GM23248 (cell line): ENCODE data around the gene TSSK2. TPM values are rescaled to one million over a fixed set of nuclear protein-coding genes. Genes with fewer than 3 reads are reported as not detected.

ENCODE experiments used
- DNase-seq: peaks from one replicate; pipeline ENCODE4 v3.0.0-alpha.2; 2015
- H2AFZ ChIP-seq: fragments of 200-600 bp; sonication (generic); 2 replicates; pipeline ENCODE4 v1.6.1; 2016; ENCODE audit warnings: antibody characterized with exemption
- H3F3A ChIP-seq: fragments of 200-600 bp; sonication (generic); 2 replicates; pipeline ENCODE4 v1.6.1; 2016; ENCODE audit warnings: mild to moderate bottlenecking, antibody characterized with exemption, mixed run types; ENCODE audit not compliant: insufficient read depth
- H3K27ac ChIP-seq: fragments of 200-600 bp; sonication (generic); 2 replicates; pipeline ENCODE4 v1.5.1; 2016; ENCODE audit warnings: mild to moderate bottlenecking
- H3K27me3 ChIP-seq: fragments of 200-600 bp; sonication (generic); replicated peaks from 2 replicates; pipeline ENCODE4 v1.6.1; 2016; ENCODE audit warnings: mild to moderate bottlenecking; ENCODE audit not compliant: insufficient read depth
- H3K36me3 ChIP-seq: fragments of 200-600 bp; sonication (generic); 2 replicates; pipeline ENCODE4 v1.6.1; 2016; ENCODE audit warnings: low read depth, mild to moderate bottlenecking
- H3K4me1 ChIP-seq: fragments of 200-600 bp; sonication (generic); 2 replicates; pipeline ENCODE4 v1.6.1; 2016; ENCODE audit warnings: mild to moderate bottlenecking; ENCODE audit not compliant: insufficient read depth
- H3K4me2 ChIP-seq: fragments of 200-600 bp; sonication (generic); one replicate; pipeline ENCODE4 v1.6.1; 2016; ENCODE audit warnings: mild to moderate bottlenecking; ENCODE audit not compliant: unreplicated experiment
- H3K4me3 ChIP-seq: fragments of 200-600 bp; sonication (generic); 2 replicates; pipeline ENCODE4 v1.5.1; 2016; ENCODE audit warnings: mild to moderate bottlenecking
- H3K79me2 ChIP-seq: fragments of 200-600 bp; sonication (generic); 2 replicates; pipeline ENCODE4 v1.6.1; 2016; ENCODE audit warnings: mild to moderate bottlenecking; ENCODE audit not compliant: insufficient read depth
- H3K9ac ChIP-seq: fragments of 200-600 bp; sonication (generic); 2 replicates; pipeline ENCODE4 v1.6.1; 2016; ENCODE audit warnings: mild to moderate bottlenecking
- H3K9me2 ChIP-seq: fragments of 200-600 bp; sonication (generic); 2 replicates; pipeline ENCODE4 v1.6.1; 2016; ENCODE audit warnings: mixed run types, mild to moderate bottlenecking, moderate library complexity; ENCODE audit not compliant: insufficient read depth
- H3K9me3 ChIP-seq: fragments of 200-600 bp; sonication (generic); one replicate; pipeline ENCODE4 v1.6.1; 2017; ENCODE audit warnings: low read depth
- H4K20me1 ChIP-seq: fragments of 200-600 bp; sonication (generic); 2 replicates; pipeline ENCODE4 v1.6.0; 2016; ENCODE audit not compliant: insufficient read depth
- EZH2 ChIP-seq: fragments of 200-600 bp; sonication (generic); IDR thresholded peaks from 2 replicates; pipeline ENCODE4 v1.6.1; 2018; ENCODE audit warnings: antibody characterized with exemption, mild to moderate bottlenecking; ENCODE audit not compliant: insufficient read depth, poor library complexity, severe bottlenecking
- EZH2phosphoT487 ChIP-seq: fragments of 200-600 bp; sonication (generic); IDR thresholded peaks from 2 replicates; pipeline ENCODE4 v1.6.1; 2018; ENCODE audit warnings: antibody characterized with exemption, moderate library complexity, mild to moderate bottlenecking, low read depth; ENCODE audit not compliant: insufficient read depth
- WGBS, 2 experiments: methylation state at CpG; one replicate each; pipeline ENCODE4 v1.1.6; 2015 to 2017; ENCODE audit warnings: low lambda C conversion rate in 2 of 2, low coverage in 1 of 2; ENCODE audit errors: missing lambda C conversion rate in 2 of 2; 5-methylcytosine and 5-hydroxymethylcytosine counted together
- in situ Hi-C: fragments of 300-500 bp; cut with MboI; formaldehyde crosslinking; loops from 2 replicates; pipeline ENCODE4 v1.15.0; 2020
- polyA plus RNA-seq: library from polyadenylated mRNA; unstranded; fragments of >200 nt; fragmentation: Nextera tagmentation; extraction: Ambion mirVana; gene quantifications from 2 replicates; pipeline ENCODE4 v1.2.1, GENCODE V29; 2016
- total RNA-seq: library from RNA; depleted of rRNA; stranded (reverse); fragments of >200 nt; shearing (Covaris generic); gene quantifications from 2 replicates; pipeline ENCODE4 v1.2.3, GENCODE V29; 2014

The TSSK2 gene
- total and polyA plus RNA-seq, 2 experiments from 2014 or later: not detected

DNA sequence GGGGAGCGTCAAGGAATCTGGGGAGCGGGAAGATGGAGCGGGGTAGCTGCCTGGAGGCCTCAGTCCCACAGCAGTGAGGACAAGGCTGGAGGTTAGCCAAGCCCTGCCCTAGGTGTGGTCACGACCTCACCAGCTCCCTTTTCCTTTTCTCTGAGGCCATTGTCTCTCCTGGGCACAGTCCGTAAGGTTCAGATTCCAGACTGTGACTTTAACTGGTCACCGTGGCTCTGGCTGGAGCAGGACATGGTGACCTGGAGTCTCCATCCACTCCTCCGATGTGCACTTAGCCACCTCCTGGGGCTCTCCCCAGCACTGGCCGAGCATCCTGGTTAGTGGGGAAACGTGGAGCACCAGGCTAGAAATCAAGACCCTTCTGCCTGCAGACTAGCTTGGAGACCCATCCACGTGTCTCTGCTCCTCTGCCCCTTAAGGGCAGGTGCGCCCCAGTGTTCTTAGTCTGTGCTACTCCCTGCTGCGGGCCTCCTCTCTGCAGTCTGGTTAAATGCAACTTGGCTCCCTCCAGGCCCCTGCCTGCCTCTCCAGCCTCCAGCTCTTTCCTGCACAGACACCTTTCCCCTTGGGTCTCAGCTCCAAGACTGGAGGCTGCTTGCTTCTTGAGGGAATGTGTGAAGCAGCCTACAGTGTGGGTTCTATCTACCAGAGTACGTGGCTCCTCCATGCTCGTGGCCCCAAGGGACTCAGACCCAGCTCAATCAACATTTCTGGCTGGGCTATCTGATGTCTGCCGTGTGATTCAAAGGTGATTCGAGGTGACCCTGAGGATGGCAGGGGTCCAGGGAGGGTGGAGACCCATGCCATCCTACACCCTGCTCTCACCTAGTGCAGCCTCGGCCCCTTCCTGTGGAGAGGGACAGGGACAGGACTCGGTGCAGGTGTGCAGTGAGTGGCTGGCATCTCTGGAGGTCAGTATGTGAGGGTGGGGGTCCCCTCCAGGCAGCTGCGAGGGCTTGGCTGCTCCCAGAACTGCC, 42.2 kb downstream of the TSSK2 start:
- peaks cover 44% of the 10 kb centered on the region for H3K79me2 ChIP-seq
- WGBS, 2 experiments: 69 to 71% methylated on average over 19 of the region's 19 CpGs
- in situ Hi-C loops: no loop called here
- no peak overlapping the region for H2AFZ ChIP-seq
- peak overlapping the region; percentile 85 for H3K4me3 ChIP-seq
- H3K9me2 ChIP-seq: no peaks in the 10 kb centered on the region
- peaks cover 12% of the 10 kb centered on the region for H3K27me3 ChIP-seq
- peak overlapping the region; percentile 98 for H3K9ac ChIP-seq
- peak overlapping the region; percentile 90 for H3K4me2 ChIP-seq
- TF ChIP-seq EZH2phosphoT487: no peak
- no peak for TF ChIP-seq EZH2
- H3K9me3 ChIP-seq: no peaks in the 10 kb centered on the region
- peaks cover 20% of the 10 kb centered on the region for H3K4me1 ChIP-seq
- no peaks in the 10 kb centered on the region for H3F3A ChIP-seq
- H4K20me1 ChIP-seq: no peaks in the 10 kb centered on the region
- no peaks in the 10 kb centered on the region for H3K36me3 ChIP-seq
- no peak for DNase-seq
- no peak overlapping the region for H3K27ac ChIP-seq

DNA sequence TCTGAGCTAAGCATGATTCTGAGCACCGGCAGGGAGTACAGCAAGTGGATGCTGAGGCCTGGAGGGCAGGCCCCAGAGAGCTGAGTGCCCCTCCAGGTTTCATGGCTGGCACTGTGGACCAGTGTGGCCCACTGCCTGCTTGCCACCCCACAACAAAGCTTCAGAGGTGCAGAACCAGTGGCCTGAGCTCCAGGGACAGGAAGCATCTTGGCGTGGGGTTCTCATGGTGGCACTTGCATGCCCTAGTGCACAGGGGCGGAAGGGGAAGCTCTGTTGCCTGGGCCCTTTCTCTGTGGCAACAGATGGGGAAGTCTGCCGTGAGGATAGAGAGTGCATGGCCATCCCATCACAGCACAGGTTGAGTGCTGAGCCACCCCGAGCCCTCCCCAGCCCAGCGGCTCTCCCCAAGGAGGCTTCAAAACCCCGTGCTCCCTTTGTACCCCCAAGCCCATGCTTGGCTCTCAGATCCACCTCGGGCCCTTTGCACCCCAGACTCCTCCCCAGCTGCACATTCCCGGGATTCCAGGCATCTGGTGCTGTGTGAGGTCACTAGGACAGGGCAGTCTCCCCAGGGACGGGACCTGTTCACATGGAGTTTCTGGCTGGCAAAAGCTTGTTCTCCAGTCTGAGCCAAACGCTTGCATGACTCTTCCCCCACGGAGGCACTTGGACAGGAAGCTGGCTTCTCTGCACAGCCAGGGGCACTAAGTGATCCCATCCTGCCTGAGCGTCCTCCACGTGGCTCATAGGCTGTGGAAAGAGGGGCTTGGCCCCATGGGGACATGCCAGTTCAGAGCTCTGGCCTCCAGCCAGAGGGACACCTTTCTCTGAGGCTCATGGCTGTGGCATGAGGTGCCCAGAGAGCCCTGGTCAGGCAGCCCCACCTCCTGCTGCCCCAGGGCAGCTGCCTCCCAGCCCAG, 43.3 kb downstream of the TSSK2 start:
- Histone ChIP-seq H3K27me3 (peaks cover 1% of the 10 kb centered on the region), H3K9ac (peak overlapping the region; percentile 28; the same call in 1 of the 2 replicates), H2AFZ (no peak overlapping the region), H3K4me1 (peaks cover 20% of the 10 kb centered on the region), H3K4me3 (no peak overlapping the region; the same call in 1 of the 2 replicates), H3K9me2 (no peaks in the 10 kb centered on the region), H3K9me3 (no peaks in the 10 kb centered on the region), H3K27ac (peak overlapping the region; percentile 57), H3K36me3 (no peaks in the 10 kb centered on the region), H3K4me2 (peak overlapping the region; percentile 18), H3F3A (no peaks in the 10 kb centered on the region), H4K20me1 (no peaks in the 10 kb centered on the region), H3K79me2 (peaks cover 44% of the 10 kb centered on the region)
- TF ChIP-seq EZH2phosphoT487: no peak
- TF ChIP-seq EZH2: no peak
- in situ Hi-C loops: no loop called here
- 34 to 37% methylated on average over 12 to 14 of the region's 14 CpGs for WGBS, 2 experiments
- DNase-seq: peak; percentile 87

- Histone ChIP-seq H3K9me3 (no peaks in the 10 kb centered on the region), H3K4me2 (no peak overlapping the region), H3F3A (no peaks in the 10 kb centered on the region), H4K20me1 (no peaks in the 10 kb centered on the region), H3K27ac (peak overlapping the region; percentile 57), H3K36me3 (no peaks in the 10 kb centered on the region), H3K27me3 (no peaks in the 10 kb centered on the region), H3K9me2 (no peaks in the 10 kb centered on the region), H3K79me2 (peaks cover 44% of the 10 kb centered on the region), H3K9ac (peak overlapping the region; percentile 28; the same call in 1 of the 2 replicates), H2AFZ (no peak overlapping the region), H3K4me1 (peaks cover 20% of the 10 kb centered on the region), H3K4me3 (no peak overlapping the region)
- TF ChIP-seq EZH2: no peak
- TF ChIP-seq EZH2phosphoT487: no peak
- 49 to 52% methylated on average over 6 to 7 of the region's 7 CpGs for WGBS, 2 experiments
- no peak for DNase-seq
- in situ Hi-C loops: no loop called here
Observed at GRCh38 chr22:19175026-19175601, 44.0 kb downstream of the TSSK2 start.
